ENCODE measurements around the gene DMBT1. TPM values are rescaled to one million over a fixed set of nuclear protein-coding genes. Genes with fewer than 3 reads are reported as not detected.

DMBT1 gene
- total RNA-seq, 2 experiments from 2014 or later: not detected

GRCh38 chr10:122647383-122647968 is 86.9 kb downstream of the DMBT1 start:
- TF ChIP-seq CTCF (IDR thresholded peaks at IDR 0.05): no peak
- no peaks in the 10 kb centered on the region for H3K36me3 ChIP-seq (ENCODE audit: insufficient read depth, low read length)
- ChIA-PET POLR2A (no interaction called here), CTCF (no interaction called here)
- Mint-ChIP-seq H3K27me3 (peaks cover 36% of the 10 kb centered on the region), H3K9me3 (no peaks in the 10 kb centered on the region), H3K36me3 (ENCODE audit: low read depth) (no peaks in the 10 kb centered on the region), H3K4me3 (no peak overlapping the region), H3K4me1 (ENCODE audit: low read depth) (no peaks in the 10 kb centered on the region), H3K27ac (no peak overlapping the region)
- DNase-seq (peak in 1 of 14 experiments; percentile 12), ATAC-seq (ENCODE audit: poor library complexity) (no peak)
- H3K4me1 ChIP-seq (ENCODE audit: insufficient read depth, low read length): no peaks in the 10 kb centered on the region
- H3K27ac ChIP-seq (ENCODE audit: low read depth in 1 of 2, low read length in 2 of 2): no peak overlapping the region
- H3K9me3 ChIP-seq (ENCODE audit: control insufficient read depth in 1 of 2, insufficient read depth in 1 of 2, low read length in 2 of 2): no peaks in the 10 kb centered on the region
- intact Hi-C loops (cut with DNase I, micrococcal nuclease): loop anchor here in 1 of 2 experiments (5.0 kb wide), 1 partner anchor 485 kb away; no protein-coding TSS in a partner anchor
- peaks cover 7% of the 10 kb centered on the region in 2 experiments for H3K27me3 ChIP-seq (ENCODE audit: control insufficient read depth in 1 of 2, insufficient read depth in 2 of 2, low read length in 2 of 2)
- no peak overlapping the region for H3K4me3 ChIP-seq (ENCODE audit: low read length)

- H3K36me3 Mint-ChIP-seq (ENCODE audit: low read depth): no peaks in the 10 kb centered on the region
- CTCF ChIA-PET: interaction anchor here (0.9 kb wide), 1 partner anchor 8 kb away, joined by 3 read pairs; no protein-coding TSS in a partner anchor
- DNase-seq: peak in 5 of 14 experiments; percentile 5 to 29 (median 17)
- Histone ChIP-seq H3K4me1 (ENCODE audit: insufficient read depth, low read length) (no peaks in the 10 kb centered on the region), H3K9me3 (ENCODE audit: control insufficient read depth in 1 of 2, insufficient read depth in 1 of 2, low read length in 2 of 2) (no peaks in the 10 kb centered on the region), H3K27me3 (ENCODE audit: control insufficient read depth in 1 of 2, insufficient read depth in 2 of 2, low read length in 2 of 2) (peaks cover 7 to 9% of the 10 kb centered on the region in 2 experiments), H3K4me3 (ENCODE audit: low read length) (no peak overlapping the region), H3K36me3 (ENCODE audit: insufficient read depth, low read length) (no peaks in the 10 kb centered on the region), H3K27ac (ENCODE audit: low read depth in 1 of 2, low read length in 2 of 2) (no peak overlapping the region)
- no peak overlapping the region for H3K4me3 Mint-ChIP-seq
- no peak overlapping the region for H3K27ac Mint-ChIP-seq
- intact Hi-C loops (cut with DNase I, micrococcal nuclease): loop anchor here (2.0 to 5.0 kb wide), 2 partner anchors 483 to 912 kb away; no protein-coding TSS in a partner anchor
- H3K27me3 Mint-ChIP-seq: peaks cover 42% of the 10 kb centered on the region
- POLR2A ChIA-PET: no interaction called here
- no peaks in the 10 kb centered on the region for H3K4me1 Mint-ChIP-seq (ENCODE audit: low read depth)
- TF ChIP-seq CTCF (IDR thresholded peaks at IDR 0.05): peak; percentile 21
- no peak for ATAC-seq (ENCODE audit: poor library complexity)
- H3K9me3 Mint-ChIP-seq: no peaks in the 10 kb centered on the region
These were observed 88.3 kb downstream of the DMBT1 start for GRCh38 chr10:122648599-122649428.

DNA sequence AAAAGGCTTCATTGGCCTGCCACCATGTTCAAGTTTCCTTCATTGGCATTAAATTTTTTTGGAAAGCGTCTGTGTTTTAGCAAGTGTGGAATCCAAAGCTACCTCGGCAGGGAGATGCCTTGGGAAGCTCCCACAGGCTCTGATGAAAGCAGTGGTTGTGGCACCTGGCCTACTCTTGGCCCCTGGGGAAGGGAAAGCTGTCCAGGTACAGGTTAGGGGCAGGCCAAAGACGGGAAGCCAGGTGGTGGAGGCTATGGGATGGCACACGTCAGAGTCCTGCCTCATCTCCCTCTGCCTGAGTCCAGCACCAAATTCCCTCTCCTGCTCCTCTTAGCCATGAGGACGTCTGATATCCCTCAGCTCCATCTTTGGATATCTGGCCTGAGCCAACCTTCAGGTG is 89.3 kb downstream of the DMBT1 start:
- POLR2A ChIA-PET: no interaction called here
- Mint-ChIP-seq H3K4me3 (no peak overlapping the region), H3K27ac (no peak overlapping the region), H3K9me3 (no peaks in the 10 kb centered on the region), H3K36me3 (ENCODE audit: low read depth) (no peaks in the 10 kb centered on the region), H3K4me1 (ENCODE audit: low read depth) (no peaks in the 10 kb centered on the region), H3K27me3 (peaks cover 52% of the 10 kb centered on the region)
- DNase-seq: peak in 1 of 14 experiments; percentile 20
- intact Hi-C loops (cut with DNase I, micrococcal nuclease): loop anchor here (2.0 to 5.0 kb wide), 2 partner anchors 482 to 911 kb away; no protein-coding TSS in a partner anchor
- Histone ChIP-seq H3K27ac (ENCODE audit: low read depth in 1 of 2, low read length in 2 of 2) (no peak overlapping the region), H3K27me3 (ENCODE audit: control insufficient read depth in 1 of 2, insufficient read depth in 2 of 2, low read length in 2 of 2) (peaks cover 7 to 9% of the 10 kb centered on the region in 2 experiments), H3K9me3 (ENCODE audit: control insufficient read depth in 1 of 2, insufficient read depth in 1 of 2, low read length in 2 of 2) (no peaks in the 10 kb centered on the region), H3K4me1 (ENCODE audit: insufficient read depth, low read length) (no peaks in the 10 kb centered on the region), H3K36me3 (ENCODE audit: insufficient read depth, low read length) (no peaks in the 10 kb centered on the region), H3K4me3 (ENCODE audit: low read length) (no peak overlapping the region)
- ATAC-seq (ENCODE audit: poor library complexity): no peak
- no peak for TF ChIP-seq CTCF (IDR thresholded peaks at IDR 0.05)
- CTCF ChIA-PET: no interaction called here

Data from CD4-positive, alpha-beta T cell (primary cell).